Femur (tissue), 1 donor: Measurements from ENCODE around the gene PLA2G6.
A peak's percentile ranks its signal among the peaks of the same experiment; 100 is the strongest.

Experiments
- DNase-seq: peaks from one replicate; pipeline ENCODE4 v3.0.0-alpha.2; 2017

PLA2G6 gene

GRCh38 chr22:38181453-38182200 lies at the start of gene PLA2G6:
TSS of gene PLA2G6 (minus strand) at chr22:38181830. CDS start at chr22:38169426, 12,404 bp downstream.
- DNase-seq: peak; percentile 99

GRCh38 chr22:38230916-38231315 lies 49.3 kb upstream of the PLA2G6 start:
- DNase-seq: no peak

GRCh38 chr22:38230108-38230825 lies 48.6 kb upstream of the PLA2G6 start:
- DNase-seq: no peak

GRCh38 chr22:38228873-38229740 lies 47.5 kb upstream of the PLA2G6 start:
- no peak for DNase-seq

GRCh38 chr22:38228326-38228872 lies 46.8 kb upstream of the PLA2G6 start:
- no peak for DNase-seq

- DNase-seq: no peak
Measured at GRCh38 chr22:38226853-38227649, 45.4 kb upstream of the PLA2G6 start.

GRCh38 chr22:38223289-38223960 lies 41.8 kb upstream of the PLA2G6 start:
- DNase-seq: no peak

- no peak for DNase-seq
Measured at GRCh38 chr22:38222797-38223119, 41.1 kb upstream of the PLA2G6 start.

GRCh38 chr22:38221908-38222796 lies 40.5 kb upstream of the PLA2G6 start:
- no peak for DNase-seq

GRCh38 chr22:38221407-38221806 lies 39.8 kb upstream of the PLA2G6 start:
- DNase-seq: no peak

- no peak for DNase-seq
Measured at GRCh38 chr22:38220653-38221386, 39.2 kb upstream of the PLA2G6 start.

- no peak for DNase-seq
Measured at GRCh38 chr22:38220163-38220562, 38.5 kb upstream of the PLA2G6 start.

GRCh38 chr22:38219632-38220031 lies 38.0 kb upstream of the PLA2G6 start:
- DNase-seq: no peak

- peak; percentile 84 for DNase-seq
Measured at GRCh38 chr22:38218661-38219622, 37.3 kb upstream of the PLA2G6 start.

GRCh38 chr22:38215156-38216038 lies 33.8 kb upstream of the PLA2G6 start:
- no peak for DNase-seq

GRCh38 chr22:38214302-38215056 lies 32.8 kb upstream of the PLA2G6 start:
- DNase-seq: peak; percentile 85

- no peak for DNase-seq
Measured at GRCh38 chr22:38213990-38214301, 32.3 kb upstream of the PLA2G6 start.
